Ammon's horn (tissue), 1 donor: ENCODE measurements around the gene GTF2B.
"Not testable (repeated sequence)": the region's sequence is repeated elsewhere in the genome, so short reads cannot be mapped to it uniquely, and the experiment has no call there.

Experiments
- DNase-seq: peaks from one replicate; pipeline ENCODE4 v3.0.0-alpha.2; 2016; ENCODE audit warnings: low spot score

Gene GTF2B, protein sequence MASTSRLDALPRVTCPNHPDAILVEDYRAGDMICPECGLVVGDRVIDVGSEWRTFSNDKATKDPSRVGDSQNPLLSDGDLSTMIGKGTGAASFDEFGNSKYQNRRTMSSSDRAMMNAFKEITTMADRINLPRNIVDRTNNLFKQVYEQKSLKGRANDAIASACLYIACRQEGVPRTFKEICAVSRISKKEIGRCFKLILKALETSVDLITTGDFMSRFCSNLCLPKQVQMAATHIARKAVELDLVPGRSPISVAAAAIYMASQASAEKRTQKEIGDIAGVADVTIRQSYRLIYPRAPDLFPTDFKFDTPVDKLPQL

DNA sequence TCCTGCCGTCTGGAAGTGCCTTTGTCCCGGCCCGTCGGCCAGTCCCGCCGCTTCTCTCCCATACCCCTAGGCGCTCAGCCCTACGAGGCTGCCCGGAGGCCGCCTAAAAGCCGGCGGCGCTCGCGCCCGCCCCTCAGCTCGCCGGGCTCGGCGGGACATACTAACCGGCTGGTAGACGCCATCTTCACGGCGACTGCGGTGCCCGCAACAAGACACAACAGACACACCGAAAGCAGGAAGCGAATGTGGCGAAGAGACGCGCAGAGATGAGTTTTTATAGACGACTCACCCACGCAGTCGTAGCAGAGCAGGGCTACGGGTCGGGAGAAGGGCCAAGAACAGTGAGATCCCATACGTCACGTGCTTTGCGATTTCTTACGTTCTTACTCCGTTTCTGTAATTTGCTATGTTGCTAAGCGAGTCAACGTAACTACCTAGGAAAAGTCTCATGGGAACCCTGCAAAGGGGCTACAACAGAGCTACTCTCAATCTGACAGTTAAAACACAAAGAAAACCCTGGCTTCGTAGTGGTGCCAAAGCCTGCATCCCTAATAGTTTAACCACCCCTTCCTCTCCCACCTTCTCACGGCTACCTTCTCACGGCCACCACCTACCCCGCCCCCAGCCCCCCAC lies at the start of gene GTF2B:
Gene GTF2B, minus strand, starts transcription at position 250 of the 633 bp plus-strand sequence. Its CDS starts 68 bp downstream, at position 182.
- peak; percentile 96 for DNase-seq

DNA sequence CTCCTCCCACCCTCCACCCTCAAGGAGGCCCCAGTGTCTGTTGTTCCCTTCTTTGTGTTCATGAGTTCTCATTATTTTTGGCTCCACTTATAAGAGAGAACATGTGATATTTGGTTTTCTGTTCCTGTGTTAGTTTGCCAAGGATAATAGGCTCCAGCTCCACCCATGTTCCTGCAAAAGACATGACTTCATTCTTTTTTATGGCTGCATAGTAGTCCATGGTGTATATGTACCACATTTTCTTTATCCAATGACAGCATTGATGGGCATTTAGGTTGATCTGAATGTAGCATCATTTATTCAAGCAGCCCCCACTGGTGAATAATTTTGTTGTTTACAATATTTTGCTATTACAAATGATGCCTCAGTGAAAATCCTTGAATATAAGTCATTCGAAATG lies 47.2 kb upstream of the GTF2B start:
- DNase-seq, result not testable (repeated sequence)

DNA sequence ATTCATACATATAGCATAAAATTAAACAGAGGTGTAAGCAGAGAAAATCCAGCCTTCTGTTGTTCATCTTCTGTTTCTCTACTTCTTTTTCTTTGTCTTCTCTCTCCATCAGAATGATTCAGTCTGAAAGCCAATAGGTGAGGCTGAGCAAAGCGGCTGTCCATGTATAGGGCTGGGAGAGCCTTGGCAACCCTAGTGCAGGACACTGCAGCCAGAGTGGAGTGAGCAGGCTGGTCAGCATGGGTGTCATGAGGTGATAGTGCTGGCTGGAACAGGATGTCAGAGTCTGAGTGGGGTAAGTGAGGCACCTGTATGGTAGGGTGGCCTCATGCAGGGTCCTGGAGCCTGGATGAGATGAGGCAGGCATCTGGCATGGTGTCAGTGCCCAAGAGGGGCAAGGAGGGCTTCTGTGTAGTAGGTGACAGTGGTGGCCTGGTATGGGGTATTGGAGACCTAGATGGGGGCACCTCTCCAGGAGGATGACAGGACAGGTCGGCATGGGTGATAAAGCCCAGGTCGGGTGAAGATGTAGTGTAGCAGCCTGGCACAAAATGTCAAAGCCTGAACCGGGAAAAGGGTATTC lies 45.5 kb upstream of the GTF2B start:
- no peak for DNase-seq

DNA sequence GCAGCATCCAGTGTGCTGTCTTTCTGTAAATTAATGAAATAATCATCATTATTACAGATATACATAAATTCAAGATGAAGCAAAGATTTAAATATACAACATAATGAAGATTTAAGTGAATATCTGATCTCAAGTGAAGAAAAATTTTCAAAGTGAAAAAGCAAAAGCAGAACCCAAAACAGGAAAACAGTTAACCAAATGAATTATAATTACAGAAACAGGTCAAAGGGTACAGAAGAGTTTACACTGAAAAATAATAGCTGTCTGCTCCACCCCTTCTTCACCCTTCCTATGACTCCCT lies 44.8 kb upstream of the GTF2B start:
- DNase-seq, result no peak

DNA sequence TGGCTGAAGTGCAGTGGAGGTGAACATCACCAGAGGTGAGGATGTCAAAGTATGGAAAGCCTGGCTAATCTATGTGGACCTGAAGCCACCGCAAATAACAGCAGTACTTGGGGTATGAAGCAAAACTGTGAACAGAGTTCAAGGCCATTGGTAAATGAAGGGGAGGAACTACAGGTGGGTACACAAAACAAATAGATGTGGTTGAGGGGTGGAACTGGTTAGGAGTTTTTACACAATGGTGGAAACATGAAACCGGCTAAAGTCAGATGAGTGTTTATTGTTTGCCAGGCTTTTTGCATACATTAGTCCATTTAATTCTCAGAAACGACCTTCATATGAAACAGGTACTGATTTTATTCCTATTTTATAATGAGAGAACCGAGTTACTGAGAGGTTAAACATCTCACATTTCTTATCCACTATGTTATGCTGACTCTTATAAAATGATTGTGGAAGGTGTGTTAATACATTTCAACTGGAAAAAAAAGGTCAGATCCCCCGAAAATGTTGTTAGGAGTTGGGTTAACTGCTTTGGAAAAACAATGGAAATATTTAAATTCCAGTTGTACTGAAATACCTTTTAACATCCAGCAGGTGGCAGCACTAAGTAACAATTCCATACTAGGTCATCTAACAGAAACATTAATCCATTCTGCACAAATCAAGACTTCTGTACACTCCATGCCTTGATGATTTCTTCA lies 44.3 kb upstream of the GTF2B start:
- peak; percentile 71 for DNase-seq

DNA sequence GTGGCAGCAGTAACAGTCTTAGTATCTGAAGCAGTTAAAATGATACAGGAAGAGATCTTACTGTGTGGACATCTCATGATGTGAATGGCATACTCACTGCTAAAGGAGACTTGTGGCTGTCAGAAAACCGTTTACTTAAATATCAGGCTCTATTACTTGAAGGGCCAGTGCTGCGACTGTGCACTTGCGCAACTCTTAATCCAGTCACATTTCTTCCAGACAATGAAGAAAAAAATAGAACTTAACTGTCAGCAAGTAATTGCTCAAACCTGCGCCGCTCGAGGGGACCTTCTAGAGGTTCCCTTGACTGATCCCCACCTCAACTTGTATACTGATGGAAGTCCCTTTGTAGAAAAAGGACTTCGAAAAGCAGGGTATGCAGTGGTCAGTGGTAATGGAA lies 38.8 kb upstream of the GTF2B start:
- DNase-seq, result not testable (repeated sequence)

DNA sequence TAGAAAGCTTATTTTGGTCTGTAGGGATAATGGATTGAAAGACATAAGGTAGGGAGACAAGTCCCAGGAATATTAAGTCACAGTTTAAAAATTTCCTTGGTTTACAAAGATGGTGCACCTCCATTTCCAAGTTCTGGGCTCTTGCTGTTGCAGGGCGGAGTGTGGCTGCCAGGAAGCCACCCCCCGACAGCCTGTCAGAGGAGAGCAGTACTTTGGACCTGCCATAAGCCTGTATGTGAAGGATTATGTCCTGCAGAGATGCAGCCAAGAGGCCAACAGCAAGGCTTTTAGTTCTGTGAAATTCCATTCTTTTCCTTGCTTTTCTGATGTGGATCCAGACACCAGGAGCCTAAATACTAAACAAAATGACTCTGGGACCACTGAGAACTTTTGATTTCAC lies 31.9 kb upstream of the GTF2B start:
- no peak for DNase-seq

DNA sequence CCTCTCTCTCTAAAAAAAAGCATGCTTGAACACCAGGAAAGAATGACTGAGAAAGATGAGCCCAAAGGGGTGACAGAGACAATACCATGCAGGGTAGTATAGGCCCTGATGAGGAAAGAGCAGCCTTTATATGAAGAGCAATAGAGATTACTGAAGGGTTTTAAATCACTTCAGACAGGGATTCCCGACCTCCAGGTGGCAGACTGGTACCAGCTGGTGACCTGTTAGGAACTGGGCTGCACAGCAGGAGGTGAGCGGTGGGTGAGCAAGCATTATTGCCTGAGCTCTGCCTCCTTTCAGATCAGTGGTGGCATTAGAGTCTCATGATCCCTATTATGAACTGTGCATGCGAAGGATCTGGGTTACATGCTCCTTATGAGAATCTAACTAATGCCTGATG lies 30.8 kb upstream of the GTF2B start:
- DNase-seq, result no peak

DNA sequence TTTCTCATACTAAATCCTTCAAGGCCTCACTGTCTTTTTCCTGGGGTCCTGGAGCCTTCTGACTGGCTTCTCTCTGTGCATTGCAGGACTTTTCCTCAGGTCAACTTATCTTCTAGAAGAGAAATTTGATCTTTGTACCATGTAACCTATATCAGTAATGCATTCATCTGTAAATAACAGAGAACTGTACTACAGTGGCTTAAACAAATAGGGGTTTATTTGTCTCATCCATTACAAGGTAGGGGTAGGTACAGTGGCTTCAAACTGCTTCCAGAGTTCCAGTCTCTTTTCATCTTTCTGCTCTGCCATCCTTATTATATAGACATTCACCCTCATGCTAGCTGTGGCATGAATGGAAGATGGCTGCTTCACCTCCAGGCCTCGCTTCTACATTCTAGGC lies 29.5 kb upstream of the GTF2B start:
- no peak for DNase-seq

DNA sequence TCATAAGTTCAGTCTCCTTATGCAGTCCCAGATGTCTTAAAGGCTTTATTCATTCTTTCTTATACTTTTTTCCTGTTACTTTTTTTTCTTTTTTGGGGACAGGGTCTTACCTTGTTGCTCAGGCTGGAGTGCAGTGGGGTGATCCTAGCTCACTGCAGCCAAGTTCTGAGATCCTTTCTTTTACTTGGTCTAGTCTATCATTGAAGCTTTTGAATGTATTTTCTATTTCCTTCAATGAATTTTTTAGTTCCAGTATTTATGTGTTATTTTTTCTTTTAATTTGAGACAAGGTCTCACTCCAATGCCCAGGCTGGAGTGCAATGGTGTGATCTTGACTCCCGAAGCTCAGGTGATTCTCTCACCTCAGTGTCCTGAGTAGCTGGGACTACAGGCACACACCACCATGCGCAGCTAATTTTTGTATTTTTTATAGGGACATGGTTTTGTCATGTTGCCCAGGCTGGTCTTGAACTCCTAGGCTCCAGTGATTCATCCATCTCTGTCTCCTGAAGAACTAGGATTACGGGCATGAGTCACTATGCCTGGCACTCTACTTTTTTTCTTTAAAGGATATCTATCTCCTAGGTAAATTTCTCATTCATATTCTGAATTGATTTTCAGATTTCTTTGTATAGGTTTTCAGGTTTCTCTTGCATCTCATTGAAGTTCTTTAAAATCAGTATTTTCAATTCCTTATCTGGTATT lies 26.1 kb upstream of the GTF2B start:
- no peak for DNase-seq

DNA sequence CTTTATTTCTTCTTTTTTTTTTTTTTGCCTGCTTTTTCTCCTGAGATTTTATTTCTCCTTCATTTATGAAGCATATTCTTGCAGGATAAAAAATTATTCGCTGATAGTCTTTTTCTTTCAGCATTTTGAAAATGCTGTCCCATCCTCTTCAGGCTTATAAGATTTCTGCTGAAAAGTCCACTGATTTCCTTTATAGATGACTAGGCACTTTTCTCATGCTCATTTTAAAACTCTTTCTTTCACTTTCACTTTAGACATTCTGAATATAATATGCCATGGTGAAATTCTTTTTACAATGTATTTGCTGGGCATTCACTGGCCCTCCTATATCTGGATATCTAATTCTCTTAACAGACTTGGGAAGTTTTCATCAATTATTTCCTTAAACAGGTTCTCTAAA lies 25.5 kb upstream of the GTF2B start:
- no peak for DNase-seq

DNA sequence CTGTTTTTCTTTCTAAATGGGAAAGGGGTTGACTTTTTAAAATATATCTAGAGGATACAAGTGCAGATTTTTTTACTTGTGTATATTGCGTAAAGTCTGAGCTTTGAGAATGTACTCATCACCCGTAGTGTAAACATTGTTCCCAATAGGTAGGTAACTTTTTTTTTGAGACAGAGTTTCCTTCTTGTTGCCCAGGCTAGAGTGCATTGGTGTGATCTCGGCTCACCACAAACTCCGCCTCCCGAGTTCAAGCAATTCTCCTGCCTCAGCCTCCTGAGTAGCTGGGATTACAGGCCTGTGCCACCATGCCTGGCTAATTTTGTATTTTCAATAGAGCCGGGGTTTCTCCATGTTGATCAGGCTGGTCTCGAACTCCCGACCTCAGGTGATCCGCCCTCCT lies 20.4 kb upstream of the GTF2B start:
- DNase-seq, result not testable (repeated sequence)

DNA sequence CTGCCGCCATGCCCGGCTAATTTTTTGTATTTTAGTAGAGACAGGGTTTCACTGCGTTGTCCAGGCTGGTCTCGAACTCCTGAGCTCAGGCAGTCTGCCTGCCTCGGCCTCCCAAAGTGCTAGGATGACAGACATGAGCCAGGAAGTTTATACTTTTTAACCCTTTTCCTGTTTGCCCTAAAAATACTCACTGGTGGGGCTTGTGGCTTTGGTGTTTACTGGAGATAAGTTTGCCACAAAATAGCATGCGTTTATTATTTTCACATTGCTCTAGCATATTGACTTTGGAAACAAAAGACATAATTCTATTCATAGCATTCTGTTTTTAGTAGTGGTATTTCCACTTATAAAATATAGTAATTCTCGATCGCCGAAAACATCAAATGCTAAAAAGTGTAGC lies 19.8 kb upstream of the GTF2B start:
- DNase-seq, result no peak

DNA sequence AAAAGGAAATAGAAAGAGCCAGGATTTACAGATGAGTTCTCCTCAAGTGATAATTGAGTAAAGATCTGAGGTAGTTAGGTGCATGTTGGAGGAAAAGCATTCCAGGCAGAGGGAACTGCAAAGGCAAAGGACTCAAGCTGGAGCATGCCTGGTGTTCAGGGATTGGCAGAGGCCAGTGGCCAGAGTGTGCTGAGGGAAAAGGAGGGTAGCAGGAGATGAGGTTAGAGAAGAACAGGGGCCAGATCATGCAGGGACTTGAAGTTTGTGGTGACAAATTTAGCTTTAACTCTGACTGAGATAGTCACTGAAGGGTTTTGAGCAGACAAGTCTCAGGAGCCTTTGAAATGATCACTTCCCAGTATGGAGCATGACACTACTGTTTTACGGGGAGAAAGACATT lies 19.0 kb upstream of the GTF2B start:
- DNase-seq, result no peak

DNA sequence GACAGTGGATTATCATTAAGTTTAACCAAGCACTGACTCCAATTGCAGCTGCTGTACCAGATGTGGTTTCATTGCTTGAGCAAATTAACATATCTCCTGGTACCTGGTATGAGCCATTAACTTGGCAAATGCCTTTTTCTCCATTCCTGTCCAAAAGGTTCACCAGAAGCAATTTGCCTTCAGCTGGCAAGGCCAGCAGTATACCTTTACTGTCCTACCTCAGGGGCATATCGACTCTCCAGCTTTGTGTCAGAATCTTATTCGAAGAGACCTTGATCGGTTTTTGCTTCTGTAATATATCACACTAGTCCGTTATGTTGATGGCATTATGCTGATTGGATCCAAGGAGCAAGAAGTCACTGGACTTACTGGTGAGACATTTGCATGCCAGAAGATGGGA lies 9.5 kb upstream of the GTF2B start:
- no peak for DNase-seq

DNA sequence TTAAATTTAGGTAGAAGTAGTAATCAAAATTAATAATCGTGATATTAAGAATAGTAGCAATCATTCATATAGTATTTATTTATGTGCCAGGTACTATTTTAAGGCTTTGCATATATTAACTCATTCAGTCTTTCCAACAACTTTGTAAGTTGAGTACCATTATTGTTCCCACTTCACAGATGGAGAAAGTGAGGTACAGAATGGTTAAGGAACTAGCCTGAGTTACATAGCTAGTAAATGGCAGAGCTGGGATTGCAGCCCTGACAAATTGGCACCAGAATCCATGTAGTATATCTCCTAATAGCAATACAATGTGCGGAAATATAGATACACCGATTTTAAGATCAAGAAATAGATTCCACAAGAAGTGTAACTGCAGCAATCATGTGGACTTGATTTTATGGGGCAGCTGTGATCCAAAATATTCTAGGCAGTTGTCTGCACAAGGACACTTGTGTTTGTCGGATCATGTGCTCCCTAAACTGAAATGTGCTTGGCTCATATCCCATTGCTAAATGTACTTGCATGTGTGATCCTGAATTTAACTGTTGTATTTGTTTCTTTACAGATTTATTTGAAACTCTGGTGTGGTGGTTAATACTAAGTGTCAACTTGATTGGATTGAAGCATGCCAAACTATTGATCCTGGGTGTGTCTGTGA lies 5.8 kb upstream of the GTF2B start:
- DNase-seq, result peak; percentile 21

DNA sequence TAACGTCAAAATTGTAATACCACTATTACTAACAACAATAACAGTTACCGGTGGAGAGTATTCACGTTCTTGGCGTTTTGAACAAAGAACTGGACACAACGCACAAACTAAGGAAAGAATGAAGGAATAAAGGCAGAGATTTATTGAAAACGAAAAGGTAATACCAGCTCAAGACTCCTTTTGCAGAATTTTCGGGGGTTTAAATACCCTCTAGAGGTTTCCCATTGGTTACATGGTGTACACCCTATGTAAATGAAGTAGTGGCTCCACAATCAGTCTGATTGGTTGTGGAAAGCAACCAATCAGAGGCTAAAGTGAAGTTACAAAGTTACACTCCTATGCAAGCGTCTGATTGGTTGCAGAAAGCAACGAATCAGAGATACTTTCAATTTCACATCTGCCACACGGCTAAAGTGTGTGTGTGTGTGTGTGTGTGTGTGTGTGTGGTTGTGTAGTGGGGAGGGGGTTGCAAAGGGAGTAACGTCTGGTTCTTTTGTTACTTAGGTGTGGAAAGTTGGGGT lies 1.1 kb upstream of the GTF2B start:
- DNase-seq, result no peak

DNA sequence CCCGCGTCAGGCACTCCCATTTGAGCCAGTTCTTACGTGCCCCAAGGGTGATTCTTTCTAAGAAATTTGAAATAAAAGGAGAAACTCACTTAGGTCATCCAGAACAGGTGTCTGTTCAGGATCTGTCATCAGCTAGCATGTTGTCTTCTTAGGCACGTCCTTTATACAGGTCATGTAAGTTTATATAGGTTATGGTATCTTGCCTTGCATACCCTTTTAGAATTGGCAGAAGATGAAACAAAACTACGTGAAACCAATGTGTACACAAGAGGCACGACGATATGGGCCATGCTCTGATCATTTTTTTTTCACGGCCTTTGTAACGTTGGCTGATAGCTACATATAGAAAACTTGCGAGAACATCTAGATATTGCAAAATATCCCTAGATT lies 579 bp upstream of the GTF2B start:
- no peak for DNase-seq

DNA sequence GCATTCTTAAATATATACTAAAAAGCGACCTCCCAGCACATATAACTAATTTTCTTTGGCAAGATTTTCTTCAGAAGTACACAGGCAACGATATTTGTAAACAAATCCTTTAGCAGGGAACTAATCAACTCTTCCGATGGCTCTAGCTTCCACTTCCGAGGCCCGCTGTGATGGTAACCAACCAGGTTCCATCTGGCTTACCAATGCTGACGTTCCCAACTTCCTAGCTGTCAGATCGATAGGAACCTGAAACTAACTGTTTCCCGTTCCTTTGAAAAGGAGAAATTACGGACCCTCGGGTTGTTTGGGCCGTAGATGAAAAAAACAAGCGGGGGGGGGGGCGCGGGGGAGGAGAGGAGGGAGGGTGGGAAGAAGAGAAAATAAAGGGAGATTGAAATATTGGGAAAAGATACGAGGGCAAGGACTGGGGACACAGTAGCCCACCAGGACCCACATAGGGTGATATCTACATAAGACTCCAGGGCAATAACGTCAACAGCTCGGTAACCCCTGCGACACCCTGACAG lies 513 bp downstream of the GTF2B start:
- peak; percentile 76 for DNase-seq

DNA sequence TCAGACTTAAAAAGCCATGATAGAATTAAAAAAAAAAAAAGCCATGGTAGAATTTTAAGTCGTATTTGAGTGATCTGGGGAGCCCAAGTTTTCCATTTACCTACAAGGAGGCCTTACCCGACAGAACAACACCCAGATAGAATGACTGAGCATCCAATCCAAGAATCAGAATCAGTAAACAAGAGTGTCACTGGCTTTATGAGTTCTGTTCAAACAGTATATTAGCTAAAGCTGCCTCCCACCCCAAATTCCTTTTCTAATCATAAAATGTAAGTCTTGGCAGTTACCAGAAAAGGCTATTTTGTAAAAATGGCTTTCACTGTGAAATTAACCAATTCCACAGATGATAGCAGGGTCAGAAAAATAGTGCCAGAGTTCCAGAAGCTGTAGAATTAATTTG lies 1.2 kb downstream of the GTF2B start:
- no peak for DNase-seq

DNA sequence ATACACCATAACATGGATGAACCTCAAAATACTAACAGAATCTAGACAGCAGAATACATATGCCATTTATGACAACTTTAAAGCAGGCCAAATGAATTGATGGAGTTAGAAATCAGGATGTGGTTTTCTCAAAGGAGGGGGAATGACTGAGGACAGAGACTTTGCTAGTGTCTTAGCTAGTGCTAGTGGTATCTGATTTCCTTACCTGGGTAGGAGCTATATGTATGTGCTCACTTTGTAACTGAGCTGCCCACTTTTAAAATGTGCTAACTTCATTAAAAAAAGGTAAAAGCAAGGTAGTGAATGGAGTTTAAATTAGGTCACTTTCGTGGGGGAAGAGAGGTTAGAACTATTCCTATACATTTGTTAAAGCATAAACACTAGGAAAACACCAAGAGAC lies 2.6 kb downstream of the GTF2B start:
- DNase-seq, result no peak

DNA sequence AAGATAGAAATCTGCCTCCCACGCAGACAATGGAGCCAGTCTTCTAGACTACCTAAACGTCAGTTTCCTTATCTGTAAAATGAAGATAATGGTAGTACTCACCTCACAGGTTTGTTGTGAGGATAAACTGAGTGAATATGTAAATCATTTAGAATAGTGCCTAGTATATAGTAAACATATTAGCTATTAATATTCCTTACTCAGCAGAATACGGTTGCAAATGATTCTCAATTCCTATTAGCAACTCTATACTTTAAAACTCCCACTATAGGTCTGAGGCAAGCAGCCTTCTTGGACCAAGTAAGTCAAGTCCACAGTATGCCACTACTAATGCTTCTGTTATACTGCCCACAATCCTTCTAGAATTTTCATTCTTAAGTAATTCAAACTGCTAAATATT lies 5.4 kb downstream of the GTF2B start:
- DNase-seq, result no peak
